ENCODE measurements around the gene C6orf89. TPM values are rescaled to one million over a fixed set of nuclear protein-coding genes. Genes with fewer than 3 reads are reported as not detected.

Gene C6orf89
- total RNA-seq, 1 donor from 2014 or later, result 76.4 TPM

DNA sequence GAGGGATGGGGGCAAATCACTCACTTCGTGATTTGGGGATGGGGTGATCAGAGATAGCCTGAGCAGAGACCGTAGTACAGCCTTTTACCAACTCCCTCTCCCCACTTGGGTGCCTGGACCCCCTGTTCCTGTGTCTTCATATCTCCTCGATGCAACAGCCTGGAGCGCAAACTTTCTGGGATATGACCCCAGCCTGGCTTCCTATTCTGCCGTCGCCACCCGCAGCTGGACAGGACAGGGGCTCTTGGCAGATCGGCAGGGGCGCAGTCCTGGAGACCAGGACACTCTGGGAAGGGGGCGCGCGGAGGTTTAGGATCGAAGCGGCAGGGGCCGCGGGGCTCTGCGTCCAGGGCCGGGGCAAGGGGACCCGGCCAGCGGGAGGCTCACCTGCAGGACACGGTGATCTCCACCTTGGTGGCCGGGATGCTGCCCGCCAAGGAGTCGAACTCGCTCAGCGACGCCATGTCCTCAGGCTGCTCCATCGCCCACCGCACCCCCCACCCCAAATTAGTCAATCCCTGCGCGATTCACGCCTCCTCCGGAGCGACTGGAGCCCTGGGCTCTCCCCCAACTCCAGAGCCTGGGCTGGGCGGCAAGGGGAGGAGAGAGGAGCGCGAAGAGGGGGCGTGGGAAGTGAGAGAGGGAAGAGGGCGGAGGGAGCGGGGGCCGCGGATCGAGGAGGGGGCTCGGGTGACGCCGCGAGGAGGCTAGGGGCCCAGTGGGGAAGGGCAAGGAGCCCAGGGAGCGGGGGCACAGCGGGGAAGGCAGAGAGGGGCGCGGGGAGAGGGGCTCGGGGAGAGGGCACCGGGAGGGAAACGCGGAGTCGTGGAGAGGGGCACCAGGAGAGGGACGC lies 46.6 kb upstream of the C6orf89 start, which contains the start of gene CPNE5:
CPNE5 (minus strand) TSS at position 549 of the 853 bp plus-strand sequence; CDS start at position 482, 67 bp downstream.
- DNase-seq, result peak; percentile 56
- TF ChIP-seq CTCF (IDR thresholded peaks at IDR 0.05; ENCODE audit: borderline replicate concordance), result no peak
- Histone ChIP-seq H3K27ac (replicated peaks) (peak within 1 kb of the TSS; percentile 92), H3K4me3 (peak within 1 kb of the TSS; percentile 63), H3K36me3 (no peaks in the 10 kb centered on the region), H3K4me1 (peaks cover 59% of the 10 kb centered on the region), H3K27me3 (ENCODE audit: low read depth) (peaks cover 20% of the 10 kb centered on the region), H3K9me3 (replicated peaks) (no peaks in the 10 kb centered on the region)
- intact Hi-C loops (cut with micrococcal nuclease), result loop anchor here (10.0 kb wide), 1 partner anchor 224 kb away; no protein-coding TSS in a partner anchor

- Histone ChIP-seq H3K4me1 (peaks cover 56% of the 10 kb centered on the region), H3K36me3 (no peaks in the 10 kb centered on the region), H3K9me3 (replicated peaks) (no peaks in the 10 kb centered on the region), H3K4me3 (peak overlapping the region; percentile 63), H3K27me3 (ENCODE audit: low read depth) (peaks cover 20% of the 10 kb centered on the region), H3K27ac (replicated peaks) (peak overlapping the region; percentile 92)
- intact Hi-C loops (cut with micrococcal nuclease), result loop anchor here (10.0 kb wide), 1 partner anchor 225 kb away; no protein-coding TSS in a partner anchor
- TF ChIP-seq CTCF (IDR thresholded peaks at IDR 0.05; ENCODE audit: borderline replicate concordance), result peak; percentile 49
- DNase-seq, result peak; percentile 67
Observed at GRCh38 chr6:36839749-36840431, 45.9 kb upstream of the C6orf89 start.

- H3K27me3 ChIP-seq (ENCODE audit: low read depth), result peaks cover 20% of the 10 kb centered on the region
- H3K4me3 ChIP-seq, result peak overlapping the region; percentile 63
- peak; percentile 57 for DNase-seq
- H3K27ac ChIP-seq (replicated peaks), result peak overlapping the region; percentile 92
- intact Hi-C loops (cut with micrococcal nuclease), result no loop called here
- TF ChIP-seq CTCF (IDR thresholded peaks at IDR 0.05; ENCODE audit: borderline replicate concordance), result no peak
- no peaks in the 10 kb centered on the region for H3K9me3 ChIP-seq (replicated peaks)
- H3K4me1 ChIP-seq, result peaks cover 61% of the 10 kb centered on the region
- no peaks in the 10 kb centered on the region for H3K36me3 ChIP-seq
Observed at GRCh38 chr6:36840432-36841403, 45.0 kb upstream of the C6orf89 start.

DNA sequence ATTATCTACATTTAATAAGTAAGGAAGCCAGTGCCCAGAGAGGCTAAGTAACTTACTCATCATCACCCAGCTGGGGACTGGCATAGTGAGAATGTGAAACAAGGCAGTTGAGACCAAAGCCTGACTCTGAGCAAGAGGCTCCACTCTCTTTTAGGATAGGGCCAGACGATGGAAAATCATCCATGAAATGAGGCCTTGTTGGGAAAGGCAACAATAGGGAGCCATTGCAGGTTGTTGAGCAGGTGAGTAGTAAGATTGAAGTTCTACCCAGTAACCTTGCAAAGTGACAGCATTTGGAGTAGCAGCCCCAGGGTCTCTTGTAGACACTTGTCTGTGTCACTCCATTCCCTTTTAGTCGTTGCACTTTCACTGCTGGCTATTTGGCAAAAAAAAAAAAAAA lies 44.0 kb upstream of the C6orf89 start:
- H3K4me3 ChIP-seq, result peak overlapping the region; percentile 63
- H3K4me1 ChIP-seq, result peaks cover 61% of the 10 kb centered on the region
- peaks cover 20% of the 10 kb centered on the region for H3K27me3 ChIP-seq (ENCODE audit: low read depth)
- no peak for TF ChIP-seq CTCF (IDR thresholded peaks at IDR 0.05; ENCODE audit: borderline replicate concordance)
- H3K36me3 ChIP-seq, result no peaks in the 10 kb centered on the region
- no peaks in the 10 kb centered on the region for H3K9me3 ChIP-seq (replicated peaks)
- DNase-seq, result no peak
- peak overlapping the region; percentile 92 for H3K27ac ChIP-seq (replicated peaks)
- intact Hi-C loops (cut with micrococcal nuclease), result no loop called here

DNA sequence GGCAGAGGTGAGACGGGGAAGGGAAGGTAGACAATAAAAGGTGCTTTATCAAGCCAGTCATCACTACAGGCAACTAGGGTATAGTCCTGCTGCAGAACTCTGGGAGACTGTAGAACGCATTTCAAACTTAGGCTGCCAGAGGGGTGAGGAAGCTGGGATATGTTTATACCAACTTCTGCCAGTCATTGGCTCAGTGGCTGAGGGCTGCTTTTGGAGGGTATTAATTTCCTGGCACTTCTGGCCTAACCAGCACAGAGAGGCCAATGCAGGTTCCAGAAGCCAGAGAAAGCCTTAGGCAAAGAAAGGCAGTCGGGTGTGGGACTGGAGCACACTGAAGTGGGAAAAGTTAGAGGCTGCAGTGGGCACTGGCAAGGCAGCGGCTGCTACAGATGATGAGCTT lies 42.6 kb upstream of the C6orf89 start:
- H3K36me3 ChIP-seq, result no peaks in the 10 kb centered on the region
- peak overlapping the region; percentile 92 for H3K27ac ChIP-seq (replicated peaks)
- TF ChIP-seq CTCF (IDR thresholded peaks at IDR 0.05; ENCODE audit: borderline replicate concordance), result no peak
- intact Hi-C loops (cut with micrococcal nuclease), result no loop called here
- peaks cover 64% of the 10 kb centered on the region for H3K4me1 ChIP-seq
- H3K4me3 ChIP-seq, result peak overlapping the region; percentile 63
- no peak for DNase-seq
- no peaks in the 10 kb centered on the region for H3K9me3 ChIP-seq (replicated peaks)
- peaks cover 20% of the 10 kb centered on the region for H3K27me3 ChIP-seq (ENCODE audit: low read depth)
